GM19193 (cell line): ENCODE results near the gene GOLGA8R.
"Not testable (repeated sequence)": the region's sequence is repeated elsewhere in the genome, so short reads cannot be mapped to it uniquely, and the experiment has no call there.

Experiments
- POLR2A ChIP-seq: IDR thresholded peaks from 4 replicates; pipeline ENCODE4 v1.6.1; 2011; ENCODE audit not compliant: insufficient read depth, insufficient read length; ENCODE audit errors: extremely low read depth

The GOLGA8R gene, protein sequence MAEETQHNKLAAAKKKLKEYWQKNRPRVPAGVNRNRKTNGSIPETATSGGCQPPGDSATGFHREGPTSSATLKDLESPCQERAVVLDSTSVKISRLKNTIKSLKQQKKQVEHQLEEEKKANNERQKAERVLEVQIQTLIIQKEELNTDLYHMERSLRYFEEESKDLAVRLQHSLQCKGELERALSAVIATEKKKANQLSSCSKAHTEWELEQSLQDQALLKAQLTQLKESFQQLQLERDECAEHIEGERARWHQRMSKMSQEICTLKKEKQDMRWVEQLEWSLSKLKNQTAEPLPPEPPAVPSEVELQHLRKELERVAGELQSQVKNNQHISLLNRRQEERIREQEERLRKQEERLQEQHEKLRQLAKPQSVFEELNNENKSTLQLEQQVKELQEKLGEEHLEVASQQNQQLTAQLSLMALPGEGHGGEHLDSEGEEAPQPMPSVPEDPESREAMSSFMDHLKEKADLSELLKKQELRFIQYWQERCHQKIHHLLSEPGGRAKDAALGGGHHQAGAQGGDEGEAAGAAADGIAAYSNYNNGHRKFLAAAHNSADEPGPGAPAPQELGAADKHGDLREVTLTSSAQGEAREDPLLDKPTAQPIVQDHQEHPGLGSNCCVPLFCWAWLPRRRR

GRCh38 chr15:30414160-30414559 lies at the start of gene GOLGA8R:
GOLGA8R (minus strand) TSS chr15:30414260; CDS start chr15:30414162, 98 bp downstream.
- TF ChIP-seq POLR2A: not testable (repeated sequence)

DNA sequence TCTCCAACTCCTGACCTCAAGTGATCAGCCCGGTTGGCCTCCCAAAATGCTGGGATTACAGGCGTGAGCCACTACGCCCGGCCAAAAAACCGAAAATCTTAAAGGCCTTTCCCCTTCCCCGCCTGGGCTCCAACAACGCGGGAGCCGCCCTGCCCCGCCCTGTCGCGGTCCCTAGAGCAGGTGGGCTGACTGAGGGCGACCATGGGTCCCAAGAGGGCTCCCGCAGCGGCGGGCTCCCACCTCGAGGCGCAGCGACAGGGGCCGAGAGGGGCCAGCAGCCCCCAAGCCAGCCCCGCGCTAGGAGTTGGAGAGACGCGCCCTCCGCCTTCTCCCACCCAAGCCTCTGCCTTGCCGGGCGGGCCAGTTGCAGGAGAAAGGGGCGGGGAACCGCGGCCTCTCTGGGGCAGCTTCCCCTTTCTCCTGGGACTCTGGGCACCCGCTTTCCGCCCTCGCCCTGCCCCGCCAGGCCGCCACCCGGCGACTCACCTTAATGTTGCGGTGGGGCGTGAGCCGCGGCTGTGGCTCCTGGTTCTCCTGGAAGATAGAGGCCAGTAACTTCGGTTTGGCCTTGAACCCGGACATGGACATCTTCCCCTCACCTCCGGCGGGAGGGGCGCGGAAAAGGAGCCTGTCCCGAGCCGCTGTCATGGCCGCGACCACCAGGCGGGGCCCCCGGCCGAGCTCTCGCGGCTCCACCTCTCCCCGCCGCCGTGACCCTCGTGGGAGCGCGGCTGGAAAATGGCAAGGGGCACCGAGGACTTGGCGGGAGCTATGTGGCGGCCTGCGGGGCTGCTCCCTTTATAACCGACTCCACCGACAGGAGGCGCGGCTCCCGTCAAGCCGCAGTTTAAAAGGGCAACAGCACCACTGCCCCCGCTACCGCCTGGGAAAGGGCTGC lies 21.0 kb downstream of the GOLGA8R start, which contains the start of gene CHRFAM7A:
TSS of gene CHRFAM7A (minus strand) at position 775 of the 898 bp plus-strand sequence. CDS start 10,189 bp downstream, outside the sequence.
- not testable (repeated sequence) for TF ChIP-seq POLR2A
